ENCODE measurements around the gene DRAP1. TPM values are rescaled to one million over a fixed set of nuclear protein-coding genes. Genes with fewer than 3 reads are reported as not detected.

DRAP1 gene
- total and polyA plus RNA-seq, 4 donors = 40.8 to 140 (median 96.1) TPM

DNA sequence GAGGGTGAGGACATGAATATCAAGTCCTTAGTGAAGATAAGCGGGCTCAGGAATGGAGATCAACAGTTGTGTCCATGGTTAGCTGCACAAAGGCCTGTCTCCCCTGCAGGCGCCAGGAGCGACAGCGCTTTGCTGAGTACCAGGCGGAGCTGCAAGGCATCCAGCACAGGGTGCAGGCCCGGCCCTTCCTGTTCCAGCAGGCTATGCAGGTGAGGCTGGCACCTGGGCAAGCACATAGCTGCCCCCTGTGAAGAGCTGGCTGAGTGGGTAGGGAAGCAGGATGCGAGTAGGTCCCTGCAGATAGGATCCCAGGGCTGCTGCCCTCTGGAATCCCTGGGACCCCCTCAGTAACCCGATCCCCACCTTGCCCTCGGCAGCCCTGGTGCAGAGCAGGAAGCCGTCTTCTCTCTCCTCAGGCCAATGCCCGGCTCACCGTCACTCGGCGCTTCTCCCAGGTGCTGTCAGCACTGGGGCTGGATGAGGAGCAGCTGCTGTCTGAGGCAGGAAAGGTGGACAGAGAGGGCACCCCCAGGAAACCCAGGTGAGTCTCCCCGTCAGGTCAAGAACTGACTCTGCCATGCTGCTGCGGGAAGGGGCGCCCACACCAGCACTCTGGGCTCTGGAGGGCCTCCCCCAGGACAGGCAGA, 39.7 kb downstream of the DRAP1 start:
- H3K4me1 ChIP-seq (ENCODE audit: control insufficient read depth in 5 of 5, insufficient read depth in 5 of 5, low read length in 5 of 5) = peaks cover 4 to 13% (median 10%) of the 10 kb centered on the region in 5 donors
- H3K27ac ChIP-seq (ENCODE audit: low read depth in 1 of 2, low read length in 1 of 2) = no peak overlapping the region
- H3K27me3 ChIP-seq (ENCODE audit: control insufficient read depth in 3 of 3, insufficient read depth in 3 of 3, low read length in 2 of 3) = no peaks in the 10 kb centered on the region
- no peak overlapping the region for H3K4me3 ChIP-seq
- ATAC-seq (ENCODE audit: insufficient read depth, low FRiP score) (no peak), DNase-seq (no peak)
- 78 to 84% methylated on average over 17 of the region's 17 CpGs for WGBS, 2 donors
- H3K9ac ChIP-seq (ENCODE audit: insufficient read depth in 1 of 2, low read length in 2 of 2) = no peak overlapping the region
- peaks cover 0 to 2% (median 0%) of the 10 kb centered on the region in 4 donors for H3K9me3 ChIP-seq (ENCODE audit: control insufficient read depth in 4 of 4, insufficient read depth in 3 of 4, low read length in 3 of 4)
- peaks cover 0 to 3% (median 2%) of the 10 kb centered on the region in 4 donors for H3K36me3 ChIP-seq (ENCODE audit: control insufficient read depth in 4 of 4, insufficient read depth in 4 of 4, low read length in 4 of 4)
- TF ChIP-seq, protein P1, sequence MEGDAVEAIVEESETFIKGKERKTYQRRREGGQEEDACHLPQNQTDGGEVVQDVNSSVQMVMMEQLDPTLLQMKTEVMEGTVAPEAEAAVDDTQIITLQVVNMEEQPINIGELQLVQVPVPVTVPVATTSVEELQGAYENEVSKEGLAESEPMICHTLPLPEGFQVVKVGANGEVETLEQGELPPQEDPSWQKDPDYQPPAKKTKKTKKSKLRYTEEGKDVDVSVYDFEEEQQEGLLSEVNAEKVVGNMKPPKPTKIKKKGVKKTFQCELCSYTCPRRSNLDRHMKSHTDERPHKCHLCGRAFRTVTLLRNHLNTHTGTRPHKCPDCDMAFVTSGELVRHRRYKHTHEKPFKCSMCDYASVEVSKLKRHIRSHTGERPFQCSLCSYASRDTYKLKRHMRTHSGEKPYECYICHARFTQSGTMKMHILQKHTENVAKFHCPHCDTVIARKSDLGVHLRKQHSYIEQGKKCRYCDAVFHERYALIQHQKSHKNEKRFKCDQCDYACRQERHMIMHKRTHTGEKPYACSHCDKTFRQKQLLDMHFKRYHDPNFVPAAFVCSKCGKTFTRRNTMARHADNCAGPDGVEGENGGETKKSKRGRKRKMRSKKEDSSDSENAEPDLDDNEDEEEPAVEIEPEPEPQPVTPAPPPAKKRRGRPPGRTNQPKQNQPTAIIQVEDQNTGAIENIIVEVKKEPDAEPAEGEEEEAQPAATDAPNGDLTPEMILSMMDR (IDR thresholded peaks at IDR 0.05; ENCODE audit: control extremely low read depth, extremely low read depth) = no peak

DNA sequence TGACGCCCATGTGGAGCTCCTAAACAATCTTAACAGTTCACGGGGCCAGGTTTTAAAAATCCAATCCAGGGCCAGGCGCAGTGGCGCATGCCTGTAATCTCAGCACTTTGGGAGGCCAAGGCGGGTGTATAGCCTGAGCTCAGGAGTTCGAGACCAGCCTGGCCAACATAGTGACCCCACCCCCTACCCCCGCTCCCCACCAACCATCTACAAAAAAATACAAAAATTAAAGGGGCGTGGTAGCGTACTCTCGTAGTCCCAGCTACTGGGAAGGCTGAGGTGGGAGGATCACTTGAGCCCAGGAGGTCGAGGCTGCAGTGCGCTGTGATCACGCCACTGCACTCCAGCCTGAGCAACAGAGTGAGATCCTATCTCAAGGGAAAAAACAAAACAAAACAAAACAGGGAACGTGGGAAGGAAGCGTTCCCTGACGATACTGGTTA, 41.6 kb downstream of the DRAP1 start:
- DNase-seq (no peak), ATAC-seq (ENCODE audit: insufficient read depth, low FRiP score) (no peak)
- peaks cover 4 to 20% (median 14%) of the 10 kb centered on the region in 4 donors for H3K36me3 ChIP-seq (ENCODE audit: control insufficient read depth in 4 of 4, insufficient read depth in 4 of 4, low read length in 4 of 4)
- H3K27ac ChIP-seq (ENCODE audit: low read depth in 1 of 2, low read length in 1 of 2) = peak overlapping the region; percentile 80 to 86
- 51 to 53% methylated on average over 16 of the region's 16 CpGs for WGBS, 2 donors
- H3K4me3 ChIP-seq = peak overlapping the region; percentile 45
- TF ChIP-seq, protein P1 (IDR thresholded peaks at IDR 0.05; ENCODE audit: control extremely low read depth, extremely low read depth) = no peak
- no peaks in the 10 kb centered on the region for H3K27me3 ChIP-seq (ENCODE audit: control insufficient read depth in 3 of 3, insufficient read depth in 3 of 3, low read length in 2 of 3)
- H3K9ac ChIP-seq (ENCODE audit: insufficient read depth in 1 of 2, low read length in 2 of 2) = peak overlapping the region; percentile 81 to 89
- H3K9me3 ChIP-seq (ENCODE audit: control insufficient read depth in 4 of 4, insufficient read depth in 3 of 4, low read length in 3 of 4) = peaks cover 0 to 2% (median 0%) of the 10 kb centered on the region in 4 donors
- peaks cover 4 to 13% (median 10%) of the 10 kb centered on the region in 5 donors for H3K4me1 ChIP-seq (ENCODE audit: control insufficient read depth in 5 of 5, insufficient read depth in 5 of 5, low read length in 5 of 5)

DNA sequence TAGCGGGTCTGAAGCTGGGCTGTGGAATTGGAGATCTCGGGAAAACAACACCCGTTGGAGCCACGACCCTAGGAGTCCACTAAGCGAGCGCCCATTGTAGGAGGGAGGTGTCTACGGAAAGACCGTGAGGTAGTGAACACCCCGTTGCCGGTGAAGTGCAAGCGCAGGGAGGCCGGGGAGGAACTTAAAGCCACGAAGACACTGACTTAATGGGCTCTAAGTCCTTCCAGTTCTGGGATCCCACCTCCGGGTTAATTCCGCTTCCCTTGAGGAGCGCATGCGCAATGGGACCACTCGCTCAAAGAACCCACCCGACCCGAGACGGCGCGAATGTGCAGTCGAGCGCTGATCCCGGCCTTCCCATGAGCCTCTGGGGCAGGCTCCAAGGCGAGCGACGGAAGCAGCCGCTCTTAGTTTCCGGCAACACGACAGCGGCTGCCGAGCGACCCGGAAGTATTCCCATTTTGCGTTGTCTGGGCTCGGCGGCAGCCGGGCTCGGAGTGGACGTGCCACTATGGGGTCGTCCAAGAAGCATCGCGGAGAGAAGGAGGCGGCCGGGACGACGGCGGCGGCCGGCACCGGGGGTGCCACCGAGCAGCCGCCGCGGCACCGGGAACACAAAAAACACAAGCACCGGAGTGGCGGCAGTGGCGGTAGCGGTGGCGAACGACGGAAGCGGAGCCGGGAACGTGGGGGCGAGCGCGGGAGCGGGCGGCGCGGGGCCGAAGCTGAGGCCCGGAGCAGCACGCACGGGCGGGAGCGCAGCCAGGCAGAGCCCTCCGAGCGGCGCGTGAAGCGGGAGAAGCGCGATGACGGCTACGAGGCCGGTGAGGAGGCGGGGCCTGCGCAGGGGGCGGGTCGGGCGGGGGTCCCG, 42.3 kb downstream of the DRAP1 start, which contains the start of gene SART1:
Gene SART1 (plus strand): TSS at position 468 of the 874 bp plus-strand sequence. CDS start 47 bp downstream, at position 515.
- Histone ChIP-seq H3K9me3 (ENCODE audit: control insufficient read depth in 4 of 4, insufficient read depth in 3 of 4, low read length in 3 of 4) (peaks cover 0 to 2% (median 0%) of the 10 kb centered on the region in 4 donors), H3K27me3 (ENCODE audit: control insufficient read depth in 3 of 3, insufficient read depth in 3 of 3, low read length in 2 of 3) (no peaks in the 10 kb centered on the region), H3K36me3 (ENCODE audit: control insufficient read depth in 4 of 4, insufficient read depth in 4 of 4, low read length in 4 of 4) (peaks cover 8 to 27% (median 19%) of the 10 kb centered on the region in 4 donors), H3K27ac (ENCODE audit: low read depth in 1 of 2, low read length in 1 of 2) (peak within 1 kb of the TSS; percentile 84 to 86), H3K4me1 (ENCODE audit: control insufficient read depth in 5 of 5, insufficient read depth in 5 of 5, low read length in 5 of 5) (peaks cover 4 to 13% (median 10%) of the 10 kb centered on the region in 5 donors), H3K4me3 (peak within 1 kb of the TSS; percentile 99), H3K9ac (ENCODE audit: insufficient read depth in 1 of 2, low read length in 2 of 2) (peak within 1 kb of the TSS; percentile 81 to 89)
- peak; percentile 97 for ATAC-seq (ENCODE audit: insufficient read depth, low FRiP score)
- peak; percentile 99 for DNase-seq
- 0 to 1% methylated on average over 96 to 97 of the region's 97 CpGs for WGBS, 2 donors
- TF ChIP-seq, protein P1 (IDR thresholded peaks at IDR 0.05; ENCODE audit: control extremely low read depth, extremely low read depth) = peak; percentile 1
